Sigmoid colon (tissue), 7 donors: ENCODE measurements around the gene TUT4. TPM values are rescaled to one million over a fixed set of nuclear protein-coding genes. Genes with fewer than 3 reads are reported as not detected.

Experiments used
- DNase-seq: peaks from one replicate; pipeline ENCODE4 v3.0.0-alpha.2; 2019
- H3K27ac ChIP-seq, 4 donors: fragments of 200-600 bp; sonication (generic); one replicate each; pipeline ENCODE4 v1.5.1; 2016 to 2019; ENCODE audit warnings: mild to moderate bottlenecking in 1 of 4
- H3K27me3 ChIP-seq, 3 donors: fragments of 200-600 bp; sonication (generic); one replicate each; pipeline ENCODE4 v1.5.1; 2019; ENCODE audit warnings: mild to moderate bottlenecking in 1 of 3
- H3K36me3 ChIP-seq, 4 donors: fragments of 200-600 bp; sonication (generic); one replicate each; pipeline ENCODE4 v1.5.1; 2016 to 2019
- H3K4me1 ChIP-seq, 4 donors: fragments of 200-600 bp; sonication (generic); one replicate each; pipeline ENCODE4 v1.5.1; 2017 to 2019
- H3K4me3 ChIP-seq, 4 donors: fragments of 200-600 bp; sonication (generic); one replicate each; pipeline ENCODE4 v1.5.1; 2017 to 2019; ENCODE audit warnings: mild to moderate bottlenecking in 2 of 4, moderate library complexity in 1 of 4
- H3K9me3 ChIP-seq, 4 donors: fragments of 200-600 bp in 3 of 4; sonication (generic) in 3 of 4; one replicate each; pipeline versions ENCODE4 v1.5.1 to v1.6.1; 2013 to 2019
- EP300 ChIP-seq, 4 donors: sonication (generic); formaldehyde crosslinking; IDR thresholded peaks; one replicate each; pipeline ENCODE4 v1.6.1; 2017; ENCODE audit warnings: antibody characterized with exemption in 4 of 4
- POLR2A ChIP-seq, 2 donors: fragments of 450-650 bp; IDR thresholded peaks; one replicate each; pipeline ENCODE4 v1.6.1; 2016; ENCODE audit warnings: antibody characterized with exemption in 2 of 2, mild to moderate bottlenecking in 2 of 2, moderate library complexity in 2 of 2
- POLR2AphosphoS5 ChIP-seq, 4 donors: sonication (generic); formaldehyde crosslinking; IDR thresholded peaks; one replicate each; pipeline ENCODE4 v1.6.1; 2017; ENCODE audit warnings: antibody characterized with exemption in 4 of 4
- WGBS, 2 donors: extraction: QIAGEN DNeasy Blood & Tissue Kit; methylation state at CpG; one replicate each; pipeline ENCODE4 v1.1.7; 2013; 5-methylcytosine and 5-hydroxymethylcytosine counted together
- intact Hi-C: fragments of 100-400 bp; cut with DNase I; formaldehyde crosslinking; loops from one replicate; pipeline ENCODE4 v1.15.1; 2023
- polyA plus RNA-seq, 3 donors: library from polyadenylated mRNA; stranded (reverse); fragments of 200-250 nt; gene quantifications; one replicate each; pipeline ENCODE4 v1.2.3, GENCODE V29; 2013
- total RNA-seq, 4 donors: library from RNA; depleted of rRNA; stranded (reverse); fragments of >200 nt; gene quantifications; one replicate each; pipeline ENCODE4 v1.1.0, GENCODE V29; 2016
- TF ChIP-seq, protein P1 (sequence below), 4 experiments: fragments of 450-650 bp in 3 of 4; fragments of 200-600 bp in 1 of 4; IDR thresholded peaks; one replicate each; pipeline ENCODE4 v1.5.1; 2016 to 2019; ENCODE audit warnings: antibody characterized with exemption in 4 of 4, mild to moderate bottlenecking in 3 of 4, moderate library complexity in 2 of 4
- donor health status: healthy with polysubstance abuse.
- donor health status: Bipolar disorder and iron deficiency.
- donor health status: healthy.

TUT4 gene
- total and polyA plus RNA-seq, 7 donors = 3.2 to 66.9 (median 50.4) TPM

DNA sequence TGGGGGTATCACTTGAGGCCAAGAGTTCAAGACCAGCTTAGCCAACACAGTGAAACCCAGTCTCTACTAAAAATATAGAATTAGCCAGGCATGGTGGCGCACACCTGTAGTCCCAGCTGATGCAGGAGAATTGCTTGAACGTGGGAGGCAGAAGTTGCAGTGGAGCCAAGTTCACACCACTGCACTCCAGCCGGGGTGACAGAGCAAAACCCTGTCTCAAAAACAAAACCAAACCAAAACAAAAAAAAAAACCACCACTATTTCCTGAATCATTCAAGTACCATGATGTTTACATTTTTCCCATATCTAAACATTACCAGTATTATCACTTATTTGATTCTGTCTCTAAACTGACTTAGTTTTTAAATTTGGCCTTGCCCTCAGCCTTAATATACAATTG, 29.5 kb downstream of the TUT4 start:
- Histone ChIP-seq H3K36me3 (peaks cover 0 to 31% (median 2%) of the 10 kb centered on the region in 4 donors), H3K4me3 (no peak overlapping the region), H3K9me3 (no peaks in the 10 kb centered on the region), H3K4me1 (no peaks in the 10 kb centered on the region), H3K27ac (no peak overlapping the region), H3K27me3 (no peaks in the 10 kb centered on the region)
- 63 to 90% methylated on average over 3 of the region's 3 CpGs for WGBS, 2 donors
- no peak for TF ChIP-seq POLR2AphosphoS5 (IDR thresholded peaks at IDR 0.05)
- TF ChIP-seq, protein P1, sequence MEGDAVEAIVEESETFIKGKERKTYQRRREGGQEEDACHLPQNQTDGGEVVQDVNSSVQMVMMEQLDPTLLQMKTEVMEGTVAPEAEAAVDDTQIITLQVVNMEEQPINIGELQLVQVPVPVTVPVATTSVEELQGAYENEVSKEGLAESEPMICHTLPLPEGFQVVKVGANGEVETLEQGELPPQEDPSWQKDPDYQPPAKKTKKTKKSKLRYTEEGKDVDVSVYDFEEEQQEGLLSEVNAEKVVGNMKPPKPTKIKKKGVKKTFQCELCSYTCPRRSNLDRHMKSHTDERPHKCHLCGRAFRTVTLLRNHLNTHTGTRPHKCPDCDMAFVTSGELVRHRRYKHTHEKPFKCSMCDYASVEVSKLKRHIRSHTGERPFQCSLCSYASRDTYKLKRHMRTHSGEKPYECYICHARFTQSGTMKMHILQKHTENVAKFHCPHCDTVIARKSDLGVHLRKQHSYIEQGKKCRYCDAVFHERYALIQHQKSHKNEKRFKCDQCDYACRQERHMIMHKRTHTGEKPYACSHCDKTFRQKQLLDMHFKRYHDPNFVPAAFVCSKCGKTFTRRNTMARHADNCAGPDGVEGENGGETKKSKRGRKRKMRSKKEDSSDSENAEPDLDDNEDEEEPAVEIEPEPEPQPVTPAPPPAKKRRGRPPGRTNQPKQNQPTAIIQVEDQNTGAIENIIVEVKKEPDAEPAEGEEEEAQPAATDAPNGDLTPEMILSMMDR (IDR thresholded peaks at IDR 0.05) = no peak
- intact Hi-C loops = no loop called here
- DNase-seq = no peak

DNA sequence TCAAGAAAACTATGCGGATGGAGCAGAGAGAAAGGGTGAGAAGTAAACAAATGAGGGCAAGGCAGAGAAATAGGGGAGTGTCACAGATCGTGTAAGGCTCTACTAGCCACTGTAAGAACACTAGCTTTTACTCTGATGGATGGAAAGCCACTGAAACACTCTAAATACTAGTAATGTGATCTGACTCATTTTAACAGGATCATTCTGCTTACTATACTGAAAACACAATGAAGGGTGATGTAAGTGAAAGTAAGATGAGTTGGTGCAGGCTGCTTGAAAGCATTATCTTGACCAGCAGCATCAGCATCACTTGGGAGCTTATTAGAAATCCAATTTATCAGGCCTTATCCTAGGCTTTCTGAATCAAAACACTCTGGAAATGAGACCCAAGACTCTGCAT, 32.7 kb downstream of the TUT4 start:
- H3K27ac ChIP-seq = no peak overlapping the region
- peaks cover 0 to 20% (median 3%) of the 10 kb centered on the region in 4 donors for H3K36me3 ChIP-seq
- 87 to 88% methylated on average over 2 of the region's 2 CpGs for WGBS, 2 donors
- H3K27me3 ChIP-seq = no peaks in the 10 kb centered on the region
- intact Hi-C loops = no loop called here
- TF ChIP-seq POLR2AphosphoS5 (IDR thresholded peaks at IDR 0.05) (no peak), POLR2A (IDR thresholded peaks at IDR 0.05) (no peak), EP300 (IDR thresholded peaks at IDR 0.05) (no peak)
- TF ChIP-seq, protein P1 (IDR thresholded peaks at IDR 0.05) = no peak
- no peak for DNase-seq
- H3K9me3 ChIP-seq = no peaks in the 10 kb centered on the region
- no peaks in the 10 kb centered on the region for H3K4me1 ChIP-seq
- H3K4me3 ChIP-seq = no peak overlapping the region

DNA sequence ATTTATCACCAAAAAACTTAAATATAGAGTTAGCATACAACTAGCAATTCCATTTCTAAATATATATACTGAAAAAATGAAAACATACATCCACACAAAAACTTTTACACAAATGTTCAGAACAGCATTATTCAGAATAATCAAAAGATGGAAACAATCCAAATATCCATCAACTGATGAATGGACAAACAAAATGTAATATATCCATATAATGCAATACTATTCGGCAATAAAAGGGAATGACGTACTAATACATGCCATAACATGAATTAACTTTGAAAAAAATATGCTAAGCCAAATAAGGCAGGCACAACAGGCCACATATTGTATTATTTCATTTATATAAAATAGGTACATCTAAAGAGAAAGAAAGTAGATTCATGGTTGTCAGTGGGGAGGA, 33.9 kb downstream of the TUT4 start:
- Histone ChIP-seq H3K9me3 (no peaks in the 10 kb centered on the region), H3K4me3 (no peak overlapping the region), H3K27me3 (no peaks in the 10 kb centered on the region), H3K36me3 (peaks cover 0 to 23% (median 6%) of the 10 kb centered on the region in 4 donors), H3K4me1 (no peaks in the 10 kb centered on the region), H3K27ac (no peak overlapping the region)
- intact Hi-C loops = no loop called here
- TF ChIP-seq, protein P1 (IDR thresholded peaks at IDR 0.05) = no peak
- TF ChIP-seq EP300 (IDR thresholded peaks at IDR 0.05) (no peak), POLR2AphosphoS5 (IDR thresholded peaks at IDR 0.05) (no peak), POLR2A (IDR thresholded peaks at IDR 0.05) (no peak)
- 93 to 96% methylated on average over 2 of the region's 2 CpGs for WGBS, 2 donors
- DNase-seq = no peak

DNA sequence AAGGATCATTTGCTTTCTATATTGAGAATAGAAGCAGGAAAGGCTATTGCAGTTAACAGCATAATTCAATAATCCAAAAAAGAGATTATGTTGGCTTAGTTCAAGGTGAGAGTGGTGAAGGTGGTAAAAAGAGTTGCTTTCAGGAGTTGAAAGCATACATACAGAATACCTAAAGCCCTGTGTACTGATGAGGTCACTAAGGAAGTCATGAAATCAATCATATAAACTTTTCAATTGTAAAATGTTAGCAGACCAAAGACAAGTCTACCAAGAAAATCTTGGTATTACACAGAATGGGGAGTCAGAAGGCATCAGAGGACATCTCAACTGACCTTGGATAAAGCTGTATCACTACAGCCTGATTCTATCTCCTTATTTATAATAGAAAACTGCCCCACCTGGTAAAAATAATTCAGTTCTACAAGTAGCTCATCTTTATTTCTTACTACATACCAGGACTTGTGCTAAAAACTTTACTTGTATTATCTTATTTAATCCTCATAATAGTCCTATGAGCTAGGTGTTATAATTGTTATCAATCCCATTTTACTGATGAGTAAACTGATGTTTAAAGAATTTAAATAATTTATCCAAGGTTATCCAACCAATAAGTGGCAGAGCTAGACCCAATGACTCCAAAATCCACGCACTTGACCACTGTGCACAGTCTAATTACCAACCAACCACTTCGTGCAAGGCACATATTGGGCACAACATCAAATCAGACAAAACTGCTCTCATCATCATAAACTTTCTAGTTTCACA, 40.9 kb downstream of the TUT4 start:
- WGBS, 2 donors = 86 to 89% methylated on average over 2 of the region's 2 CpGs
- DNase-seq = no peak

More for the DNA sequence above, 40.9 kb downstream of the TUT4 start:
- peaks cover 0 to 45% (median 8%) of the 10 kb centered on the region in 4 donors for H3K36me3 ChIP-seq
- H3K4me1 ChIP-seq = no peaks in the 10 kb centered on the region
- TF ChIP-seq, protein P1 (IDR thresholded peaks at IDR 0.05) = no peak
- TF ChIP-seq POLR2A (IDR thresholded peaks at IDR 0.05) = no peak
- TF ChIP-seq EP300 (IDR thresholded peaks at IDR 0.05) = no peak
- no peak for TF ChIP-seq POLR2AphosphoS5 (IDR thresholded peaks at IDR 0.05)
- H3K27me3 ChIP-seq = no peaks in the 10 kb centered on the region
- H3K4me3 ChIP-seq = no peak overlapping the region
- no peak overlapping the region for H3K27ac ChIP-seq
- intact Hi-C loops = no loop called here
- no peaks in the 10 kb centered on the region for H3K9me3 ChIP-seq
